Erythroblast (primary cell): ENCODE data around the gene ALPG.

ENCODE experiments used
- DNase-seq, 2 experiments: peaks; one replicate each; lab custom pipeline; 2025; lab: John Stamatoyannopoulos, UW
- GATA1 ChIP-seq: IDR thresholded peaks from 2 replicates; pipeline ENCODE4 v1.6.1; 2011; ENCODE audit warnings: low read depth, mild to moderate bottlenecking, control low read depth, low read length, moderate library complexity
- POLR2A ChIP-seq: IDR thresholded peaks from 2 replicates; pipeline ENCODE4 v1.6.1; 2011; ENCODE audit warnings: mild to moderate bottlenecking, low read length

The ALPG gene

GRCh38 chr2:232455426-232456255 is 49.0 kb downstream of the ALPG start, which contains the start of gene ALPI:
Gene ALPI (plus strand): TSS chr2:232456153. CDS start chr2:232456200, 47 bp downstream.
- DNase-seq, result no peak
- TF ChIP-seq POLR2A, result no peak
- no peak for TF ChIP-seq GATA1

- TF ChIP-seq POLR2A (no peak), GATA1 (no peak)
Observed at GRCh38 chr2:232456296-232457120, 49.9 kb downstream of the ALPG start.

GRCh38 chr2:232457121-232458011 is 50.7 kb downstream of the ALPG start:
- DNase-seq, result no peak
- TF ChIP-seq POLR2A, result no peak
- TF ChIP-seq GATA1, result no peak

More at GRCh38 chr2:232456296-232457120, 49.9 kb downstream of the ALPG start:
- DNase-seq, result no peak

DNA sequence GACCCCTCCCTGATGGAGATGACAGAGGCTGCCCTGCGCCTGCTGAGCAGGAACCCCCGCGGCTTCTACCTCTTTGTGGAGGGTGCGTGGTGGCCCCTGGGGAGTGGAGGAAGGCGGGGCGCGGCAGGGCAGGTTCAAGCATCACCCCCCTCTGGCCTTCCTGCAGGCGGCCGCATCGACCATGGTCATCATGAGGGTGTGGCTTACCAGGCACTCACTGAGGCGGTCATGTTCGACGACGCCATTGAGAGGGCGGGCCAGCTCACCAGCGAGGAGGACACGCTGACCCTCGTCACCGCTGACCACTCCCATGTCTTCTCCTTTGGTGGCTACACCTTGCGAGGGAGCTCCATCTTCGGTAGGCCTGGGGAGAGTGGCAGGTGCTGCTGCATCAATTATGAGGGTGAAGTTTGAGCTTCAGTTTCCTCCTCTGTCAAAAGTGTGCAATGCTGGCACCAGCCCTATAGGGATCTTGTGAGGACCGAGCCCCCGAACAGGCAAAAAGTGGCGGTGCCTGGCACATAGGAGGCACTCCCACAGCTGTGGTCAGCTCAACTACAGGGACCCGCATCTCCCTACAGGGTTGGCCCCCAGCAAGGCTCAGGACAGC is 51.5 kb downstream of the ALPG start:
- TF ChIP-seq POLR2A, result no peak
- TF ChIP-seq GATA1, result no peak

DNA sequence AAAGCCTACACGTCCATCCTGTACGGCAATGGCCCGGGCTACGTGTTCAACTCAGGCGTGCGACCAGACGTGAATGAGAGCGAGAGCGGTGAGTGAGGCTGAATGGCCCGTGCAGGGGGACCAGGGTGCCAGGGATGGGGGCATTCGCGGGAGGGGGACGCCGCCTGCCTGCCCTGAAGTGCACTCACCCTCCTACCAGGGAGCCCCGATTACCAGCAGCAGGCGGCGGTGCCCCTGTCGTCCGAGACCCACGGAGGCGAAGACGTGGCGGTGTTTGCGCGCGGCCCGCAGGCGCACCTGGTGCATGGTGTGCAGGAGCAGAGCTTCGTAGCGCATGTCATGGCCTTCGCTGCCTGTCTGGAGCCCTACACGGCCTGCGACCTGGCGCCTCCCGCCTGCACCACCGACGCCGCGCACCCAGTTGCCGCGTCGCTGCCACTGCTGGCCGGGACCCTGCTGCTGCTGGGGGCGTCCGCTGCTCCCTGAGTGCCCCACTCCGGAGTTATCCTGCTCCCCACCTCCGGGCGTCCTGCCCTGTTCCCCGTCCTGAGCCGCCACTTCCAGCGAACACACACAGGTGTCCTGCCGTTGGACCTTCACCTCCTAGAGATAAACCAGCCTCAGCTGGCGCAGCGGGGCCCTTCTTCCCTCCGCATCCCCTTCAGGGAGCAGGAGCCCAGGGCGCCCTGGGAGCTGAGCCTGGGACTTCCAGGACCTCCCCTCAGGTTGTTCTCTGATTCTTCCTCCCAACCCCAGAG is 52.2 kb downstream of the ALPG start:
- TF ChIP-seq GATA1, result no peak
- TF ChIP-seq POLR2A, result no peak
- DNase-seq, result no peak

More for the DNA sequence above, 51.5 kb downstream of the ALPG start:
- no peak for DNase-seq

DNA sequence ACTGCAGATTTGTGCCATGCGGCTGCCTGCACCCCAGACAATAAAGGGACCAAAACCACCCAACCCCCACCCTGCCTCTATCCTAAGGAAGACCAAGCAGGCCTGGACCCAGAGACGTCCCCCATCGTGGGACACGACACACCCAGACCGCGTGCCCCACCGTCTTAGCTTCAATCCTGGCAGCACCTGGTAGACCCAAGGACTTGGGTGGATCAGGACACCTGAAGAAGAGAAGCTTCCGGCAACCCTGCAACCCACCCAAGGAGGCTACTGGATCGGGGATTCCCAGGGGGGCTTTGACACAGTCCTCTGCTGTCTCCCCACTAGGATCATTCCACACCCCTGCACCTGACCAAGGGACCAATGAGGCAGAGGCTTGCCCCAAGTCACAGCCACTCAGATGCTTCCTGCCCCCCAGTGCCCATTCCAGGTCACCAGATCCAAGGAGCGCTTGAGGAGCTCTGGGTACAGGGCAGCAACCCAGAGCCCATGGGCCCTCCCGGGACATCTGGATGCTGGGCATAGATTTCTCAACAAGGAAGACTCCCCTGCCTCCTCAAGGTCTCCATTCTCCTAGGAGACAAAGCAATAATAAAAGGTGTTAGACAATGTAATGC is 52.9 kb downstream of the ALPG start:
- DNase-seq, result no peak

GRCh38 chr2:232460171-232460570 is 53.5 kb downstream of the ALPG start:
- no peak for TF ChIP-seq GATA1
- TF ChIP-seq POLR2A, result no peak
- DNase-seq, result no peak

More for the DNA sequence above, 52.9 kb downstream of the ALPG start:
- no peak for TF ChIP-seq POLR2A
- no peak for TF ChIP-seq GATA1
